ENCODE results near the gene NDRG2.
"Not testable (repeated sequence)": the region's sequence is repeated elsewhere in the genome, so short reads cannot be mapped to it uniquely, and the experiment has no call there.

Gene NDRG2

GRCh38 chr14:21055432-21056117, 30.7 kb upstream of the NDRG2 start:
- no peak for DNase-seq

- no peak for DNase-seq
Observed at GRCh38 chr14:21054768-21055145, 29.9 kb upstream of the NDRG2 start.

- DNase-seq = no peak
Observed at GRCh38 chr14:21054123-21054767, 29.4 kb upstream of the NDRG2 start.

GRCh38 chr14:21053184-21054122, 28.6 kb upstream of the NDRG2 start:
- DNase-seq = no peak

- no peak for DNase-seq
Observed at GRCh38 chr14:21050597-21050996, 25.7 kb upstream of the NDRG2 start.

GRCh38 chr14:21049271-21049673, 24.4 kb upstream of the NDRG2 start:
- DNase-seq = no peak

- no peak for DNase-seq
Observed at GRCh38 chr14:21048638-21049037, 23.8 kb upstream of the NDRG2 start.

GRCh38 chr14:21047378-21047781, 22.5 kb upstream of the NDRG2 start:
- no peak for DNase-seq

GRCh38 chr14:21043974-21044618, 19.2 kb upstream of the NDRG2 start:
- DNase-seq = no peak

- no peak for DNase-seq
Observed at GRCh38 chr14:21043387-21043973, 18.6 kb upstream of the NDRG2 start.

- peak in 1 of 2 donors; percentile 41 for DNase-seq
Observed at GRCh38 chr14:21042918-21043317, 18.1 kb upstream of the NDRG2 start.

- DNase-seq = peak; percentile 29 to 50
Observed at GRCh38 chr14:21041676-21042433, 17.0 kb upstream of the NDRG2 start, which contains the start of gene RNASE7. RNASE7 (plus strand) TSS chr14:21042362; CDS start chr14:21042993, 631 bp downstream.

GRCh38 chr14:21040941-21041340, 16.1 kb upstream of the NDRG2 start:
- not testable (repeated sequence) for DNase-seq

- DNase-seq = no peak
Observed at GRCh38 chr14:21040370-21040925, 15.6 kb upstream of the NDRG2 start.

- DNase-seq = peak; percentile 59 to 75
Observed at GRCh38 chr14:21039585-21040369, 14.9 kb upstream of the NDRG2 start.

- no peak for DNase-seq
Observed at GRCh38 chr14:21038441-21039422, 13.9 kb upstream of the NDRG2 start.

GRCh38 chr14:21037156-21037555, 12.3 kb upstream of the NDRG2 start:
- DNase-seq = peak in 1 of 2 donors; percentile 78

- peak in 1 of 2 donors; percentile 65 for DNase-seq
Observed at GRCh38 chr14:21036751-21037150, 11.9 kb upstream of the NDRG2 start.

GRCh38 chr14:21034707-21035106, 9.8 kb upstream of the NDRG2 start, which contains the start of gene RNASE13:
RNASE13 (minus strand) TSS chr14:21034807; CDS start chr14:21034288, 519 bp downstream.
- no peak for DNase-seq
